Fibroblast of lung (primary cell): ENCODE results near the gene RCAN2. TPM values are rescaled to one million over a fixed set of nuclear protein-coding genes. Genes with fewer than 3 reads are reported as not detected.

Experiments
- DNase-seq, 2 donors: peaks; one replicate each; pipeline versions ENCODE4 v3.0.0 to v3.0.0-alpha.2; 2010; ENCODE audit warnings: low read depth in 2 of 2
- H2AFZ ChIP-seq: 2 replicates; pipeline ENCODE4 v1.5.1; 2012; ENCODE audit warnings: low read length, control low read depth, inconsistent platforms
- H3K27ac ChIP-seq: 2 replicates; pipeline ENCODE4 v1.5.1; 2011; ENCODE audit warnings: low read length, control low read depth; ENCODE audit not compliant: insufficient read depth
- H3K27me3 ChIP-seq: 2 replicates; pipeline ENCODE4 v1.5.1; 2011; ENCODE audit warnings: mild to moderate bottlenecking, low read length; ENCODE audit not compliant: control insufficient read depth, insufficient read depth
- H3K36me3 ChIP-seq: 2 replicates; pipeline ENCODE4 v1.5.1; 2011; ENCODE audit warnings: low read length; ENCODE audit not compliant: control insufficient read depth, insufficient read depth
- H3K4me1 ChIP-seq: 2 replicates; pipeline ENCODE4 v1.5.1; 2011; ENCODE audit warnings: low read length; ENCODE audit not compliant: control insufficient read depth, insufficient read depth; ENCODE audit errors: extremely low read depth
- H3K4me2 ChIP-seq: 2 replicates; pipeline ENCODE4 v1.5.1; 2011; ENCODE audit warnings: low read length, control low read depth; ENCODE audit not compliant: insufficient read depth; ENCODE audit errors: extremely low read depth
- H3K4me3 ChIP-seq, 4 experiments: fragments of 200-600 bp in 1 of 4; sonication (generic) in 1 of 4; replicated peaks in 1 of 4; 2 replicates each; pipeline ENCODE4 v1.5.1; 2011 to 2016; ENCODE audit warnings: low read length in 4 of 4, low read depth in 3 of 4, mild to moderate bottlenecking in 3 of 4, control low read depth in 2 of 4, inconsistent platforms in 1 of 4, mixed read lengths in 1 of 4; ENCODE audit not compliant: insufficient read depth in 1 of 4; ENCODE audit errors: control extremely low read depth in 1 of 4
- H3K79me2 ChIP-seq: 2 replicates; pipeline ENCODE4 v1.5.1; 2012; ENCODE audit warnings: mild to moderate bottlenecking, low read length, inconsistent platforms; ENCODE audit not compliant: control insufficient read depth, insufficient read depth
- H3K9ac ChIP-seq: 2 replicates; pipeline ENCODE4 v1.5.1; 2011; ENCODE audit warnings: mild to moderate bottlenecking, low read length, control low read depth; ENCODE audit not compliant: insufficient read depth
- H3K9me3 ChIP-seq: 2 replicates; pipeline ENCODE4 v1.5.1; 2012; ENCODE audit warnings: low read depth, low read length; ENCODE audit not compliant: control insufficient read depth, insufficient read depth
- H4K20me1 ChIP-seq: 2 replicates; pipeline ENCODE4 v1.5.1; 2011; ENCODE audit warnings: low read length; ENCODE audit not compliant: control insufficient read depth, insufficient read depth; ENCODE audit errors: extremely low read depth
- EZH2 ChIP-seq: IDR thresholded peaks from 2 replicates; pipeline ENCODE4 v1.5.1; 2012; ENCODE audit warnings: low read length, control low read depth, mild to moderate bottlenecking; ENCODE audit errors: missing control alignments
- polyA plus RNA-seq, 2 donors: library from polyadenylated mRNA; depleted of rRNA in 1 of 2; stranded (reverse) in 1 of 2; unstranded in 1 of 2; fragments of >200 nt; gene quantifications; 2 replicates each; pipeline ENCODE4 v1.2.1, GENCODE V29; 2011 to 2012; ENCODE audit warnings: missing spikeins in 1 of 2
- total RNA-seq: library from RNA; depleted of rRNA; stranded (reverse); fragments of >200 nt; gene quantifications from 2 replicates; pipeline ENCODE4 v1.2.1, GENCODE V29; 2014
- TF ChIP-seq, protein P1 (sequence below), 2 donors: IDR thresholded peaks in 1 of 2; conservative IDR thresholded peaks in 1 of 2; 1 replicate in 1 of 2; 2 replicates in 1 of 2; pipeline ENCODE4 v1.5.1; 2011 to 2012; ENCODE audit warnings: low read length in 2 of 2, control low read depth in 1 of 2, inconsistent platforms in 1 of 2, low read depth in 1 of 2, mild to moderate bottlenecking in 1 of 2

RCAN2 gene
- total and polyA plus RNA-seq, 2 donors (not counting 1 experiment from before 2014, with no cell fraction given) = 11.7 to 38.0 TPM

DNA sequence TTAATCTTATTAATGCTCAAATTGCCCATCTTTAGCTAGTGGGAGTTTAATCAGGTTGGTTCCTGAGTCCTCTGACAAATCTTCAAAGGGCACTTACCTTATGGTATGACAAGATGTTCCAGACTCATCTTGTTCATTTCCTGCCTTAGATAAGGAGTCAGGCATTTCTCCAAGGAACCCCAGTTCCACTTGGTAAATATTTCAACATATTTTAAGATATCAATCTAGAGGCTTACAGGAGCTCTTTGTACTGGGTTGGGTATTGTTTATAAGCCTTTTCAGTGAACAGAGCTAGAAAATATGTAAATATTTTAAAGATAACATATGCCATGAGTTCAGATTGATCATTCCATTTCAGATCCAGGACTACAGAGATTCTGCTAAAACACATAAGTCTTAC, 159.8 kb downstream of the RCAN2 start:
- Histone ChIP-seq H3K27me3 (peaks cover 3% of the 10 kb centered on the region), H3K9me3 (no peaks in the 10 kb centered on the region), H2AFZ (no peak overlapping the region), H3K4me2 (no peak overlapping the region), H4K20me1 (no peaks in the 10 kb centered on the region), H3K27ac (no peak overlapping the region), H3K36me3 (no peaks in the 10 kb centered on the region), H3K4me3 (no peak overlapping the region), H3K9ac (no peak overlapping the region), H3K4me1 (no peaks in the 10 kb centered on the region), H3K79me2 (no peaks in the 10 kb centered on the region)
- TF ChIP-seq EZH2 = no peak
- DNase-seq = no peak

DNA sequence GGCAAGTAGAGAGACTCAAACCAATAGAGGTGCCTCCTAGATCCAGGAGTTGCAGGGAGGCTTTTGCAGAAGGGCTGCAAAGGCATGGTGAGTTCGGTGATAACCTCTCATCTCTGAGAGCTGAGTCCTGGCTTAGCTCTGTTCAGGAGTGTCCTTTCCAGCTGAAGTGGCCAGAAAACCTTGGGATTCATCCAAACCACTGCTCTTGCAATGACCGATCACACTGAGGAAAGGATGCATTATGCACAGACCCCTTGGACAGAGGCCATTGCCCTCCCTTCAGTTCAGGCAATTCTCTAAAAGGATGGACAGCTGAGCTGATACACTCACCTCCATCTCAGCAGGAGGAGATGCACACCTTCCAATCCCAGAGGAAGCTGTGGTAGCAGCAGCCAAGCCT, 161.7 kb downstream of the RCAN2 start:
- no peaks in the 10 kb centered on the region for H3K79me2 ChIP-seq

DNA sequence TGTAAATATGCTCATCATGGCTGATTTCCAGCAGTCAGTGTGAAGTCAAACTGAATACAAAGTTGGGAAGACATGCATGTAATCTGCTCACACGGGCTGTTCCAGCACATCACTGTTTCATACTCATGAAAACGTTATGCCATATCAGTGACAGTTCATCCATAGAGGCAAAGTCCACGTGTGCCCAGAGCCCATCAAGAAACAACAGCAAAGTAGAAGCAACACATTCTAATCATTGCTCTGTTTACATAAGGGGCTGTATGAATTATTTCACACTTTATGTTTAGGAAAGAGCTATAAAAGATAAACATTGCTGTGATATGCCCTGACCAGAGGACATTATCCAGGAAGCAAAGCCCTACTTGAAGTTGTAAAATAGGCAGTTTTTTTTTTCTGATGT, 163.5 kb downstream of the RCAN2 start:
- DNase-seq = no peak
- Histone ChIP-seq H4K20me1 (no peaks in the 10 kb centered on the region), H3K27ac (no peak overlapping the region), H3K27me3 (no peaks in the 10 kb centered on the region), H3K4me2 (no peak overlapping the region), H3K4me1 (peaks cover 18% of the 10 kb centered on the region), H2AFZ (no peak overlapping the region), H3K4me3 (no peak overlapping the region), H3K9ac (no peak overlapping the region), H3K9me3 (no peaks in the 10 kb centered on the region), H3K36me3 (no peaks in the 10 kb centered on the region), H3K79me2 (no peaks in the 10 kb centered on the region)
- no peak for TF ChIP-seq EZH2
- TF ChIP-seq, protein P1, sequence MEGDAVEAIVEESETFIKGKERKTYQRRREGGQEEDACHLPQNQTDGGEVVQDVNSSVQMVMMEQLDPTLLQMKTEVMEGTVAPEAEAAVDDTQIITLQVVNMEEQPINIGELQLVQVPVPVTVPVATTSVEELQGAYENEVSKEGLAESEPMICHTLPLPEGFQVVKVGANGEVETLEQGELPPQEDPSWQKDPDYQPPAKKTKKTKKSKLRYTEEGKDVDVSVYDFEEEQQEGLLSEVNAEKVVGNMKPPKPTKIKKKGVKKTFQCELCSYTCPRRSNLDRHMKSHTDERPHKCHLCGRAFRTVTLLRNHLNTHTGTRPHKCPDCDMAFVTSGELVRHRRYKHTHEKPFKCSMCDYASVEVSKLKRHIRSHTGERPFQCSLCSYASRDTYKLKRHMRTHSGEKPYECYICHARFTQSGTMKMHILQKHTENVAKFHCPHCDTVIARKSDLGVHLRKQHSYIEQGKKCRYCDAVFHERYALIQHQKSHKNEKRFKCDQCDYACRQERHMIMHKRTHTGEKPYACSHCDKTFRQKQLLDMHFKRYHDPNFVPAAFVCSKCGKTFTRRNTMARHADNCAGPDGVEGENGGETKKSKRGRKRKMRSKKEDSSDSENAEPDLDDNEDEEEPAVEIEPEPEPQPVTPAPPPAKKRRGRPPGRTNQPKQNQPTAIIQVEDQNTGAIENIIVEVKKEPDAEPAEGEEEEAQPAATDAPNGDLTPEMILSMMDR (conservative IDR thresholded peaks at IDR 0.05 in 1 of 2, IDR thresholded peaks at IDR 0.05 in 1 of 2; ENCODE audit: low read depth in 1 of 2, low read length in 2 of 2) = no peak

More for the DNA sequence above, 161.7 kb downstream of the RCAN2 start:
- no peak overlapping the region for H3K4me3 ChIP-seq
- H2AFZ ChIP-seq = no peak overlapping the region
- H3K9ac ChIP-seq = no peak overlapping the region
- H3K27ac ChIP-seq = no peak overlapping the region
- H3K27me3 ChIP-seq = no peaks in the 10 kb centered on the region
- H3K4me1 ChIP-seq = peaks cover 10% of the 10 kb centered on the region
- TF ChIP-seq, protein P1 (conservative IDR thresholded peaks at IDR 0.05 in 1 of 2, IDR thresholded peaks at IDR 0.05 in 1 of 2; ENCODE audit: low read depth in 1 of 2, low read length in 2 of 2) = no peak
- TF ChIP-seq EZH2 = no peak
- H3K36me3 ChIP-seq = no peaks in the 10 kb centered on the region
- no peak overlapping the region for H3K4me2 ChIP-seq
- H3K9me3 ChIP-seq = no peaks in the 10 kb centered on the region
- H4K20me1 ChIP-seq = no peaks in the 10 kb centered on the region
- DNase-seq = peak; percentile 35 to 76
